Measurements from ENCODE around the gene TARBP1. TPM values are rescaled to one million over a fixed set of nuclear protein-coding genes. Genes with fewer than 3 reads are reported as not detected.

TARBP1 gene
- total and polyA plus RNA-seq, 2 of the 8 experiments (the other 6 are each of a cell fraction or from before 2014, with no cell fraction given) = 21.9 to 32.3 TPM

DNA sequence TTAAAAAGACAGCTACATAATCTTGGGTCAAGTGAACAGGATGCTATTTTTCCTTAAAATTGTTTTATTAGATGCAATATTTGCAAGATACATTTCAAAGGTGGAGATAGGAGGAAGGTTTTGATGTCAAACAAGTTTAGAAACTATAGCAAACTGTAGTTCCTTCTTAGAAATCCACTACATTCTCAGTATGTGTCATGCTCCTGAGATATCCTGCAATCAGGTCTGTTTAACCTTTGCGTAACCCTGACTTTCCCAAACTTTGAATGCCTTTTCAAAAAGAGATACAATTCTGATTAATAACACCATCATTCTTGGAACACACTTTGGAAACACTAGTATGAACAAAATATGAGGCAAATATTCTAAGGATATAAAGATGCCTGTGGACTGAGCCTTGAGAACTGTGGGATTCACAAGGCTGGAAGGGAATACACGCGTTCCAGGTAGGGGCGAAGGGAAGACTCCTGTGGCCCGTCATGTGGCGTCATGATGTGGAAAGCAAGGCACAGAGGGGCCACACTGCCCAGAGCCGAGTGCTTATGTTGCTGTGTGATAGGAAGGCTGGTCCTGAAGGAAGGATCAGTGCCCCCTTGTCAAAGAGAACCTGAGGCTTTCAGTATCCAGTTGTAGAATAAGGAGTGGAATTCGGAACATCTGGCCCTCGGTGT is 19.6 kb upstream of the TARBP1 start:
- H3K4me3 ChIP-seq (ENCODE audit: extremely low read depth in 1 of 4, insufficient read depth in 2 of 4, low read depth in 3 of 4, low read length in 4 of 4) = no peak overlapping the region
- H3K9me3 ChIP-seq (ENCODE audit: insufficient read depth in 2 of 2, low read depth in 1 of 2, low read length in 1 of 2) = no peaks in the 10 kb centered on the region
- no peak overlapping the region for H2BK5ac ChIP-seq (ENCODE audit: low read depth, low read length)
- no peak overlapping the region for H3K18ac ChIP-seq (ENCODE audit: extremely low read depth, low read length)
- no peak overlapping the region for H3K27ac ChIP-seq (ENCODE audit: low read depth, low read length)
- H2BK120ac ChIP-seq (replicated peaks; ENCODE audit: low read depth, low read length) = no peak overlapping the region
- no peaks in the 10 kb centered on the region for H3K79me2 ChIP-seq (ENCODE audit: control insufficient read depth in 1 of 2, insufficient read depth in 2 of 2, low read length in 2 of 2)
- H4K5ac ChIP-seq (ENCODE audit: insufficient read length, low read depth, low read length) = no peak overlapping the region
- peaks cover 0 to 3% (median 0%) of the 10 kb centered on the region in 4 experiments; a peak in 2 of 7 replicates for H3K4me1 ChIP-seq (replicated peaks in 1 of 4; ENCODE audit: control insufficient read depth in 3 of 4, insufficient read depth in 4 of 4, low read length in 3 of 4)
- H2AK5ac ChIP-seq (ENCODE audit: low read depth, low read length) = no peak overlapping the region
- no peaks in the 10 kb centered on the region for H3K79me1 ChIP-seq (ENCODE audit: low read depth, low read length)
- H2BK15ac ChIP-seq (ENCODE audit: low read length) = no peak overlapping the region
- no peak overlapping the region for H3K4ac ChIP-seq (replicated peaks; ENCODE audit: insufficient read length, low read depth, low read length)
- H3K9ac ChIP-seq (replicated peaks in 1 of 4; ENCODE audit: extremely low read depth in 1 of 4, low read depth in 3 of 4, low read length in 3 of 4) = no peak overlapping the region
- ChIA-PET POLR2A (ENCODE audit: partially characterized antibody) (interaction anchor here (0.7 to 1.4 kb wide), 6 partner anchors 9 to 607 kb away, joined by 3 to 6 read pairs (median 3); partner anchors contain the start of gene IRF2BP2), CTCF (ENCODE audit: partially characterized antibody) (interaction anchor here (0.8 to 4.2 kb wide), 32 partner anchors 11 to 634 kb away, joined by 3 to 27 read pairs (median 5); no protein-coding TSS in a partner anchor)
- WGBS, 2 experiments (ENCODE audit: extremely low coverage in 1 of 2, insufficient coverage in 1 of 2, insufficient read length in 1 of 2, insufficient replicate concordance in 2 of 2, low coverage in 1 of 2, low lambda C conversion rate in 2 of 2, missing lambda C conversion rate in 1 of 2) = 67% methylated on average over 9 of the region's 9 CpGs; no CpG with 5 or more reads in 1 of the 2 experiments
- no peak overlapping the region for H4K91ac ChIP-seq (replicated peaks; ENCODE audit: insufficient read length, low read length)
- no peak for TF ChIP-seq BRCA1 (IDR thresholded peaks at IDR 0.05; ENCODE audit: low read depth, low read length)
- TF ChIP-seq, protein P1, sequence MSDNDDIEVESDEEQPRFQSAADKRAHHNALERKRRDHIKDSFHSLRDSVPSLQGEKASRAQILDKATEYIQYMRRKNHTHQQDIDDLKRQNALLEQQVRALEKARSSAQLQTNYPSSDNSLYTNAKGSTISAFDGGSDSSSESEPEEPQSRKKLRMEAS (IDR thresholded peaks at IDR 0.05) = no peak
- TF ChIP-seq, protein P2, sequence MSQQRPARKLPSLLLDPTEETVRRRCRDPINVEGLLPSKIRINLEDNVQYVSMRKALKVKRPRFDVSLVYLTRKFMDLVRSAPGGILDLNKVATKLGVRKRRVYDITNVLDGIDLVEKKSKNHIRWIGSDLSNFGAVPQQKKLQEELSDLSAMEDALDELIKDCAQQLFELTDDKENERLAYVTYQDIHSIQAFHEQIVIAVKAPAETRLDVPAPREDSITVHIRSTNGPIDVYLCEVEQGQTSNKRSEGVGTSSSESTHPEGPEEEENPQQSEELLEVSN (IDR thresholded peaks at IDR 0.05) = no peak
- no peak for TF ChIP-seq TEAD4 (IDR thresholded peaks at IDR 0.05; ENCODE audit: low read depth, low read length)
- no peak for TF ChIP-seq RFX5 (IDR thresholded peaks at IDR 0.05; ENCODE audit: borderline replicate concordance, low read depth, low read length)
- TF ChIP-seq YY1 (IDR thresholded peaks at IDR 0.05; ENCODE audit: low read depth, low read length) = no peak
- no peak for TF ChIP-seq CEBPB (IDR thresholded peaks at IDR 0.05; ENCODE audit: low read depth, low read length)
- FAIRE-seq (no peak), DNase-seq (ENCODE audit: low read depth in 1 of 2, low spot score in 2 of 2) (no peak)
- H3K23me2 ChIP-seq (ENCODE audit: low read depth, low read length) = no peaks in the 10 kb centered on the region
- no peak overlapping the region for H4K8ac ChIP-seq (ENCODE audit: extremely low read depth, insufficient read depth, low read length)
- H3K23ac ChIP-seq (ENCODE audit: insufficient read length) = no peak overlapping the region
- no peak overlapping the region for H2BK20ac ChIP-seq (ENCODE audit: low read length)
- no peaks in the 10 kb centered on the region for H3K36me3 ChIP-seq (ENCODE audit: control insufficient read depth in 2 of 4, insufficient read depth in 4 of 4, low read length in 3 of 4)
- H2BK12ac ChIP-seq (ENCODE audit: low read depth, low read length) = no peak overlapping the region; the same call in 1 of the 2 replicates
- no peak overlapping the region for H3K56ac ChIP-seq (replicated peaks; ENCODE audit: insufficient read length, low read depth, low read length)
- H4K20me1 ChIP-seq (replicated peaks in 1 of 2; ENCODE audit: control insufficient read depth in 1 of 2, insufficient read depth in 2 of 2, low read length in 2 of 2) = no peaks in the 10 kb centered on the region
- no peak overlapping the region for H3K14ac ChIP-seq (ENCODE audit: insufficient read length)
- H2AFZ ChIP-seq (ENCODE audit: low read length) = peak overlapping the region; percentile 96
- no peak overlapping the region for H3K4me2 ChIP-seq (ENCODE audit: insufficient read depth in 1 of 2, low read depth in 2 of 2, low read length in 2 of 2)
- no peaks in the 10 kb centered on the region for H3K27me3 ChIP-seq (replicated peaks in 1 of 4; ENCODE audit: control insufficient read depth in 3 of 4, extremely low read depth in 1 of 4, insufficient read depth in 3 of 4, low read length in 3 of 4)
